Astrocyte of the cerebellum (primary cell): Measurements from ENCODE around the gene GRID2.
"Not testable (repeated sequence)": the region's sequence is repeated elsewhere in the genome, so short reads cannot be mapped to it uniquely, and the experiment has no call there.

ENCODE experiments used
- DNase-seq: peaks from one replicate; pipeline ENCODE4 v3.0.0-alpha.2; 2011; ENCODE audit warnings: low read depth
- H3K4me3 ChIP-seq: 2 replicates; pipeline ENCODE4 v1.5.1; 2011; ENCODE audit warnings: mild to moderate bottlenecking, low read depth, low read length, moderate library complexity
- in situ Hi-C: cut with HindIII; loops from 2 replicates; pipeline ENCODE4 v1.10.0; 2017; ENCODE audit warnings: low sequenced_read_pairs
- TF ChIP-seq, protein P1 (sequence below): IDR thresholded peaks from 2 replicates; pipeline ENCODE4 v1.5.1; 2012; ENCODE audit warnings: low read length, low read depth, moderate library complexity, mild to moderate bottlenecking; ENCODE audit errors: missing control alignments

The GRID2 gene

GRCh38 chr4:93346840-93347239 is 1043.1 kb downstream of the GRID2 start:
- TF ChIP-seq, protein P1, sequence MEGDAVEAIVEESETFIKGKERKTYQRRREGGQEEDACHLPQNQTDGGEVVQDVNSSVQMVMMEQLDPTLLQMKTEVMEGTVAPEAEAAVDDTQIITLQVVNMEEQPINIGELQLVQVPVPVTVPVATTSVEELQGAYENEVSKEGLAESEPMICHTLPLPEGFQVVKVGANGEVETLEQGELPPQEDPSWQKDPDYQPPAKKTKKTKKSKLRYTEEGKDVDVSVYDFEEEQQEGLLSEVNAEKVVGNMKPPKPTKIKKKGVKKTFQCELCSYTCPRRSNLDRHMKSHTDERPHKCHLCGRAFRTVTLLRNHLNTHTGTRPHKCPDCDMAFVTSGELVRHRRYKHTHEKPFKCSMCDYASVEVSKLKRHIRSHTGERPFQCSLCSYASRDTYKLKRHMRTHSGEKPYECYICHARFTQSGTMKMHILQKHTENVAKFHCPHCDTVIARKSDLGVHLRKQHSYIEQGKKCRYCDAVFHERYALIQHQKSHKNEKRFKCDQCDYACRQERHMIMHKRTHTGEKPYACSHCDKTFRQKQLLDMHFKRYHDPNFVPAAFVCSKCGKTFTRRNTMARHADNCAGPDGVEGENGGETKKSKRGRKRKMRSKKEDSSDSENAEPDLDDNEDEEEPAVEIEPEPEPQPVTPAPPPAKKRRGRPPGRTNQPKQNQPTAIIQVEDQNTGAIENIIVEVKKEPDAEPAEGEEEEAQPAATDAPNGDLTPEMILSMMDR: no peak
- in situ Hi-C loops: no loop called here
- H3K4me3 ChIP-seq: no peak overlapping the region
- no peak for DNase-seq

- in situ Hi-C loops: no loop called here
- H3K4me3 ChIP-seq: no peak overlapping the region
- TF ChIP-seq, protein P1: no peak
- DNase-seq: no peak
Observed at GRCh38 chr4:93348896-93349295, 1045.1 kb downstream of the GRID2 start.

DNA sequence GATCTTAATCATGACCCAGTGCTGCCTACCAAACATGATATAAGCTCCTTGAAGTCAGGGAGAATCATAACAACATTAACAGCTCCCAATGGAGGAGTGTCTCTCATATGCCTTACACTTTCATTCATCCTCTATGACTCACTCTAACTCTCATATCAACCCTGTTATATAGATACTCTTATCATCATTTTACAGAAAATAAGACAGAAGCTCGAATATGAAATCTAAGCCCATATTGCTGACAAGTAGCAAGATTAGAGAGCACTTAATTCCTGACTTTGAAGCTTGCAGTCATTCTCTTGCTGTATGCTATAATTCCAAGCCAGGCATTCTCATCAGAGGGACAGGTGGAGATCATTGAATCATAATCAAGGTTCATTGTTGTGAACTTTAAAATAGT is 1048.1 kb downstream of the GRID2 start:
- H3K4me3 ChIP-seq: no peak overlapping the region
- DNase-seq: no peak
- TF ChIP-seq, protein P1: no peak
- in situ Hi-C loops: no loop called here

- no peak overlapping the region for H3K4me3 ChIP-seq
- TF ChIP-seq, protein P1: no peak
- no peak for DNase-seq
- in situ Hi-C loops: no loop called here
Observed at GRCh38 chr4:93355411-93355810, 1051.6 kb downstream of the GRID2 start.

DNA sequence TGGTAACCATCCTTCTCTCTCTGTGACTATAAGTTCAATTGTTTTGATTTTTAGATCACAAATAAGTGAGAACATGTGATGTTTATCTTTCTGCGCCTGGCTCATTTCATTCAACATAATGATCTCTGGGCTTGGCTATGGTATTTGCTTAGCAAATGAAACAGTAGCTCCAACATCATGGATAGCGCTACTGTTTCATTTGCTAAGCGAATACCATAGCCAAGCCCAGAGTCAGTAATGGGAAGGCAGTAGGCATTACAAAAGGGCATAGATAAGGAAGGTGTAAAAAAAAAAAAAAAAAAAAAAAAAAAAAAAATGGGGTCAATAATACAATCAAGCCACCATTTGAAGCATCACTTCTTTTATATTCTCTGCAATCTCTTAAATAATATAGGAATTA is 1055.8 kb downstream of the GRID2 start:
- no peak overlapping the region for H3K4me3 ChIP-seq
- in situ Hi-C loops: no loop called here
- DNase-seq: no peak
- TF ChIP-seq, protein P1: no peak

GRCh38 chr4:93366169-93366755 is 1062.5 kb downstream of the GRID2 start:
- H3K4me3 ChIP-seq, DNase-seq, in situ Hi-C loops: not testable (repeated sequence)

DNA sequence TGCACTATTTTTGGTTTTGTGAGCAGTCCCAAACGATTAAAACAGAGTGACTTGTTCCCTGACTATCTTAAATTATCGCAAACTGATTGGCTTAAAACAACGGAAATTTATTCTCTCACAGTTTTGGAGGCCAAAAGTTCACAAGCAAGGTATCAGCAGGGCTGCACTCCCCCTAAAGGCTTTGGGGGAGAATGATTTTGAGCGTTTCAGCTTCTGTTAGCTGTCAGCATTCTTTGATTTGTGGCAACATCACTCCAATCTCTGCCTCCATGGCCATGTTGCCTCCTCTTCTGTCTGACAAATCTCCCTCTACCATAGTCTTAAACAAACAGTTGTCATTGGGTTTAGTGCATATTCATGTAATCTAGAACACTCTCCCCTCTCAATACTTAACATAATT is 1065.2 kb downstream of the GRID2 start:
- in situ Hi-C loops: no loop called here
- DNase-seq: no peak
- TF ChIP-seq, protein P1: no peak
- H3K4me3 ChIP-seq: no peak overlapping the region
